BLaER1 treated with 17β-estradiol and CSF1 and Interleukin-3, amounts not matched to agents 10 nM and 100 nM (cell line): Measurements from ENCODE around the gene AKT1.

ENCODE experiments used
- H3K27ac ChIP-seq, 11 experiments: shearing (Covaris generic); formaldehyde crosslinking; 2 replicates each; pipeline ENCODE4 v1.8.1; 2022
- H3K27me3 ChIP-seq, 11 experiments: shearing (Covaris generic); formaldehyde crosslinking; 2 replicates each; pipeline ENCODE4 v1.8.1; 2022
- H3K36me3 ChIP-seq, 11 experiments: shearing (Covaris generic); formaldehyde crosslinking; 2 replicates each; pipeline ENCODE4 v1.8.1; 2022
- H3K4me1 ChIP-seq, 10 experiments: shearing (Covaris generic); formaldehyde crosslinking; 2 replicates each; pipeline ENCODE4 v1.8.1; 2022
- H3K4me2 ChIP-seq, 11 experiments: shearing (Covaris generic); formaldehyde crosslinking; 2 replicates each; pipeline ENCODE4 v1.8.1; 2022
- H3K4me3 ChIP-seq, 10 experiments: shearing (Covaris generic); formaldehyde crosslinking; 2 replicates each; pipeline ENCODE4 v1.8.1; 2022
- H3K9ac ChIP-seq, 11 experiments: shearing (Covaris generic); formaldehyde crosslinking; 2 replicates each; pipeline ENCODE4 v1.8.1; 2022
- H3K9me3 ChIP-seq, 11 experiments: shearing (Covaris generic); formaldehyde crosslinking; replicated peaks in 1 of 11; 2 replicates each; pipeline ENCODE4 v1.8.1; 2022
- H4K20me1 ChIP-seq, 11 experiments: shearing (Covaris generic); formaldehyde crosslinking; 2 replicates each; pipeline ENCODE4 v1.8.1; 2022
- Cebpa-rat ChIP-seq, 11 experiments: shearing (Covaris generic); IDR thresholded peaks; 2 replicates each; pipeline ENCODE4 v1.8.1; 2022

The AKT1 gene

DNA sequence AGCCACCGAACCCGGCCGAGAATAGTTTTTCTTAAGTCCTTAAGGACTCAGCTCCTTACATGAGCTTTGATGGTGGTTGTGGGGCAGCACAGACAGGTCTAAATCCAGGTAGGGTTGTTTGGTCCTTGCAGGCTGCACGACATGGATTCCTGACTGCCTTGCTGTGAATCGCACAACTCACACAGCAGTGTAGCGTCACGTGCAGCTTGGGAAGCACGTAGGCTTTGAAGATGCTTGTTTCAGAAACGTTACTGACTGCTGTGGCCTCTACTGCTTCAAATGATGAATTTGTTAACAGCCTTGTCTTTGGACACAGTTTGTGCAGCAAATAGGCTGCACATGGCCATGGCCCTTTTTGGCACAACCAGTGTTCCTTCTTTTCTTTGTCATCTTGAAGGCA, 35.2 kb upstream of the AKT1 start:
- Histone ChIP-seq H3K27ac (no peak overlapping the region), H3K9ac (no peak overlapping the region), H4K20me1 (peaks cover 0 to 7% (median 4%) of the 10 kb centered on the region in 11 experiments; a peak in 7 of 22 replicates), H3K4me3 (no peak overlapping the region), H3K9me3 (no peaks in the 10 kb centered on the region), H3K36me3 (no peaks in the 10 kb centered on the region), H3K4me1 (peaks cover 10 to 16% (median 14%) of the 10 kb centered on the region in 10 experiments; a peak in 19 of 20 replicates), H3K4me2 (no peak overlapping the region), H3K27me3 (peaks cover 2 to 13% (median 9%) of the 10 kb centered on the region in 11 experiments; a peak in 20 of 22 replicates)
- no peak for TF ChIP-seq Cebpa-rat (IDR thresholded peaks at IDR 0.05)

DNA sequence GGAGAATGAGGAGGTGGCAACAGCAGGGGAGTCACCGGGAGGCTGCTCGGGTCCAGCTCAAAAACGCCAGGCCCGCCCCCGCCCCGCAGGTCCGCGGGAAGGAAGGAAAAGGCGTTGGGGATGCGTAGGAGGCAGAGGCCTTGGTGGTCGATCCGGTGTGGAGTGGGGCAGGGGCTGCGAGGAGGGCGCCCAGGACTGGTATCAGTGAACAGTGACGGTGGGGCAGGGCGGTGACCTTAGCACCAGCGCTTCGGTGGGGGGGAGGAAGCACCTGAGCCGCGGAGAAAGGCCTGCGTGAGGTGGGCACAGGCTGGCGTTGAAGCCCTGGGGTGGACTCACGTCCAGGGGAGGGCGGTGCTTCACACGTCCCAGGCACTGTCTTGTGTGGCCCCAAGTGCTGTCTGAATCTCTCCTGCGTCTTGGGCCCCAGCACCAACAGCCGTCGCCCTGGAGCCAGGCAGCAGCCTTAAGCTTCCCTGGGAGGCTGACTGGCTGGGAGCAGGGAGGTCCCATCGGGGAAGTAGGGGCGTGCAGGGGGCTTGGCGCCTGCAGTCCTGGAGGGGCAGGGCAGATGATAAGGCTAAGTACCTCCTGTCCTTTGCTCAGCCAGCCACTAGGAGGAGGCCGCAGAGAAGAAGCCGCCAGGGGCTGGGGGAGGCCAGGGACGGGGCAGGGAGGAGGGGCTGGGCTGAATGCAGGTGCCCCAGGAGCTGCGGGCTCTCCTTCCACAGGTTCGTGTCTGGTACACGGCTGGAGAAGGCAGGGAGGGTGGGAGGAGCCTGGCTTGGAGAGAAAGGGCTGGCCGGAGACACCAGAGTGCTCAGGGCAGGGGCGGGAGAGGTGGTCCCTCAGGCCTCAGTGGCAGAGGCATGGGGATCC, 31.9 kb upstream of the AKT1 start:
- no peak overlapping the region for H3K27ac ChIP-seq

DNA sequence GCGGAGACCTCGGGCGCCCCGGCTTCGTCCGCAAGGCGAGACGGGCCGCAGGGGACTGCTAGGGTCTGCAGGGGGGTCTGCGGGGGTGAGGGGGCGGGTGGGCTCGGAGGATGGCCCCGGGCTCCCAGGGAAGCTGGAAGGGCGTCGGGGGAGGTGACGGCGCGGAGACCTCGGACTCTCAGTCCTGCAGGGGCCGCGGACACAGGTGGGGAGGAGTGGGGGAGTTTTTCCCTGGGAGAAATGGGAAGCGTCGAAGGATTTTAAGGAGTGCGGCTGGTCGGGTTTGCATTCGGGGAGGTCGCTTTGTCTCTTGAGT, 31.3 kb upstream of the AKT1 start:
- peak overlapping the region in 6 of 11 experiments; percentile 0 to 44 (median 18); a peak in 3 of 22 replicates for H3K9ac ChIP-seq
- H3K4me2 ChIP-seq, result peak overlapping the region; percentile 69 to 99 (median 90)
- peaks cover 10 to 21% (median 18%) of the 10 kb centered on the region in 10 experiments; a peak in 19 of 20 replicates for H3K4me1 ChIP-seq
- peaks cover 5 to 26% (median 19%) of the 10 kb centered on the region in 11 experiments; a peak in 21 of 22 replicates for H3K27me3 ChIP-seq
- TF ChIP-seq Cebpa-rat (IDR thresholded peaks at IDR 0.05), result no peak
- H3K36me3 ChIP-seq, result no peaks in the 10 kb centered on the region; a peak in 2 of 22 replicates
- H3K9me3 ChIP-seq, result peaks cover 0 to 10% (median 0%) of the 10 kb centered on the region in 11 experiments; a peak in 6 of 22 replicates
- H3K4me3 ChIP-seq, result peak overlapping the region in 6 of 10 experiments; percentile 38 to 66 (median 61); a peak in 12 of 20 replicates
- peaks cover 0 to 7% (median 4%) of the 10 kb centered on the region in 11 experiments; a peak in 7 of 22 replicates for H4K20me1 ChIP-seq
- H3K27ac ChIP-seq, result no peak overlapping the region

More for the DNA sequence above, 31.9 kb upstream of the AKT1 start:
- Histone ChIP-seq H3K9ac (peak overlapping the region in 6 of 11 experiments; percentile 0 to 44 (median 18); a peak in 3 of 22 replicates), H3K4me1 (peaks cover 10 to 21% (median 18%) of the 10 kb centered on the region in 10 experiments; a peak in 19 of 20 replicates), H3K27me3 (peaks cover 5 to 26% (median 19%) of the 10 kb centered on the region in 11 experiments; a peak in 21 of 22 replicates), H3K4me2 (peak overlapping the region; percentile 69 to 99 (median 90)), H3K36me3 (no peaks in the 10 kb centered on the region), H3K9me3 (peaks cover 0 to 10% (median 0%) of the 10 kb centered on the region in 11 experiments; a peak in 6 of 22 replicates), H3K4me3 (peak overlapping the region in 6 of 10 experiments; percentile 38 to 66 (median 61); a peak in 12 of 20 replicates), H4K20me1 (peaks cover 0 to 7% (median 4%) of the 10 kb centered on the region in 11 experiments; a peak in 7 of 22 replicates)
- TF ChIP-seq Cebpa-rat (IDR thresholded peaks at IDR 0.05), result no peak

DNA sequence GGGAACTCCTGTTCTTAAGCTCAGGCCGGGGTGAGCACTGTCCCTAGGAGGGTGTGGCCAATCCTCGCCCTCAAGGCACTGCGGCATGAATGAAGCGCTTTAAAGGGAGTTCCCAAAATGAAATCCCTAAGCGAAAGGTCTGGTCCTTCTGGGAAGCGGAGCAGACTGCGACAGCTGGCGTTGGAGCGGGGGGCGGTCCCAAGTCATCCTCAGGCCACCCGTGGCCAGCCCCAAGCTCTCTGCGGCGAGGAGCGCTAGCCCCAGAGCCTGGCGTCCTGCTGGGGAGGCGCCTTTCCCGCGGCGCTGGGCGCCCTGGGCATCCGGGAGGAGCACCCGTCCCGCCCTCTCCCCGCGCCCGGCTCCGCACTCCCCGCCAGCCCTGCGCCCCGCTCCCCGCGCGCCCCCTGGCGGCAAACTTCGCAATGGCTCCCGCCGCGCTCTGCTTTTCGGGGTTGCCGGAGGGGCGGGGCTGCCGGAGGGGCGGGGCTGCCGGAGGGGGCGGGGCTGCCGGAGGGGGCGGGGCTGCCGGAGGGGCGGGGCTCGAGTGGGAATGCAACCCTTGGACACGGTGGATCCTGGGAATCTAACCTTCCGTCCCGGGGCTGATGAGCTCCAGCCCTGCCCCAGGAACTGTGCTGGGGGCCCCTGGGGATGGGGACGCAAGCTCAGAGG, 30.8 kb upstream of the AKT1 start:
- TF ChIP-seq Cebpa-rat (IDR thresholded peaks at IDR 0.05), result no peak
- peaks cover 0 to 10% (median 0%) of the 10 kb centered on the region in 11 experiments; a peak in 6 of 22 replicates for H3K9me3 ChIP-seq
- H3K4me2 ChIP-seq, result peak overlapping the region; percentile 90 to 100 (median 98)
- H3K27me3 ChIP-seq, result peaks cover 5 to 26% (median 19%) of the 10 kb centered on the region in 11 experiments; a peak in 21 of 22 replicates
- peaks cover 0 to 7% (median 4%) of the 10 kb centered on the region in 11 experiments; a peak in 7 of 22 replicates for H4K20me1 ChIP-seq
- H3K36me3 ChIP-seq, result no peaks in the 10 kb centered on the region; a peak in 3 of 22 replicates
- peaks cover 10 to 21% (median 18%) of the 10 kb centered on the region in 10 experiments; a peak in 19 of 20 replicates for H3K4me1 ChIP-seq
- H3K27ac ChIP-seq, result peak overlapping the region in 1 of 11 experiments; percentile 46; a peak in 2 of 22 replicates
- H3K9ac ChIP-seq, result peak overlapping the region; percentile 53 to 78 (median 69); a peak in 19 of 22 replicates
- H3K4me3 ChIP-seq, result peak overlapping the region; percentile 61 to 74 (median 64)

DNA sequence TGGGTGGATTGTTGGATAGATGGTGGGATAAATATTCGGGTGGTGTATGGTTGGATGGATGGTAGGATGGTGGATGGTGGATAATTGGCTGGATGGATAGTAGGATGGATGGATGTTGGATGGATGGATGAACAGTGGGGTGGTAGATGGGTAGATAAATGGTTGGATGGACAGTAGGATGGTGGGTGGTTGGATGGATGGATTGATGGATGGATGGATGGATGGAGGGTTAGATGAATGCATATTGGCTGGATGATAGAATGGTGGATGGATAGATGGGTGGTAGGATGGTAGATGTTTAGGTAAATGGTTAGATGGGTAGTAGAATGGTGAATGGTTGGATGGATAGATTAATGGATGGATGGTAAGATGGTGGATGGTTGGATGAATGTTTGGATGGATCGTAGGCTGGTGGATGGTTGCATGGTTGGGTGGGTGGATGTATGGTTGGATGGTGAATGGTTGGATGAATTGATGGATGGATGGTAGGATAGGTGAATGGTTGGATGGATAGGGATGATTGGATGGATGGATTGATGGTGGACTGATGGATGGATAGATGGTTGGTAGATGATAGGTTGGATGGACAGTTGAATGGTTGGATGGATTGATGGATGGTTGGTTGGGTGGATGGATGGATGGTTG, 28.9 kb upstream of the AKT1 start:
- Histone ChIP-seq H4K20me1 (peaks cover 0 to 7% (median 4%) of the 10 kb centered on the region in 11 experiments; a peak in 7 of 22 replicates), H3K4me3 (no peak overlapping the region), H3K27me3 (peaks cover 5 to 26% (median 19%) of the 10 kb centered on the region in 11 experiments; a peak in 21 of 22 replicates), H3K9me3 (peaks cover 0 to 10% (median 0%) of the 10 kb centered on the region in 11 experiments; a peak in 6 of 22 replicates), H3K27ac (no peak overlapping the region), H3K36me3 (no peaks in the 10 kb centered on the region; a peak in 4 of 22 replicates), H3K4me2 (no peak overlapping the region), H3K4me1 (peaks cover 10 to 21% (median 18%) of the 10 kb centered on the region in 10 experiments; a peak in 19 of 20 replicates), H3K9ac (no peak overlapping the region)
- no peak for TF ChIP-seq Cebpa-rat (IDR thresholded peaks at IDR 0.05)

DNA sequence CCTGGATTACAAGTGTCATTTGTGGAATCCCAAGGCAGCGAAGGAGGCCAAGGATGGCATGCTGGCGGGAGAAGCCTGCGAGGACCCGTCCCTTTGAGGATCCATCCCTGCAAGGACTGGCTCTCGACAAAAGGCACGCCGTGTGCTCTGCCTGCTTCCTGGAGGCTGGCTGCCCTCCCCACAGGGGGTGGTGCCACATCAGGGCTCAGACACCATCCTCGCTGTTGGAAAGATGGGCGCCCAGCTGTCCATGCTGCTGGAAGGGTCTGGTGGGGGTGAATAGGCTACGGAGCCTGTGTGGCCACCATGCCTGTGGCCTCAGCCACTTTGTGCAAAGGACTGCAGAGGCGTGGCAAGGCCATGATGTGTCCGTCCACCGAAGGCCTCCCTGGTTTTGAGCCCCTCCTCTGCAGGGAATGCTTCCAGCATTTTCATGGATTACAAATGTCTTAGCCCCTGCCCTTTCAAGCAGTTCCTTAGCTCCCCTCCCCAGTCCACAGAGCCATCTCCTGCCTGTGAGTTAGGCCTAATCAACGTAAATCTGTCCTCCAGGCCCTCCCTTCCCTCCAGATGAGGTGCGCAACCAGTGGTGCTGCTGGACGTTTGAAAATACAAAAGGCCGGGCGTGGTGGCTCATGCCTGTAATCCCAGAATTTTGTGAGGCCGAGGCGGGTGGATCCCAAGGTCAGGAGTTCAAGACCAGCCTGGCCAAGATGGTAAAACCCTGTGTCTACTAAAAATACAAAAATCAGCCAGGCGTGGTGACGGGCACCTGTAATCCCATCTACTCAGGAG, 27.5 kb upstream of the AKT1 start:
- Histone ChIP-seq H3K9ac (no peak overlapping the region), H3K4me3 (no peak overlapping the region), H3K9me3 (peaks cover 0 to 12% (median 4%) of the 10 kb centered on the region in 11 experiments; a peak in 12 of 22 replicates), H3K4me2 (no peak overlapping the region), H3K4me1 (peaks cover 10 to 20% (median 18%) of the 10 kb centered on the region in 10 experiments; a peak in 19 of 20 replicates), H3K36me3 (peaks cover 0 to 8% (median 6%) of the 10 kb centered on the region in 11 experiments; a peak in 12 of 22 replicates), H4K20me1 (peaks cover 0 to 7% (median 4%) of the 10 kb centered on the region in 11 experiments; a peak in 7 of 22 replicates), H3K27me3 (peaks cover 5 to 26% (median 19%) of the 10 kb centered on the region in 11 experiments; a peak in 21 of 22 replicates), H3K27ac (no peak overlapping the region)
- TF ChIP-seq Cebpa-rat (IDR thresholded peaks at IDR 0.05), result no peak

DNA sequence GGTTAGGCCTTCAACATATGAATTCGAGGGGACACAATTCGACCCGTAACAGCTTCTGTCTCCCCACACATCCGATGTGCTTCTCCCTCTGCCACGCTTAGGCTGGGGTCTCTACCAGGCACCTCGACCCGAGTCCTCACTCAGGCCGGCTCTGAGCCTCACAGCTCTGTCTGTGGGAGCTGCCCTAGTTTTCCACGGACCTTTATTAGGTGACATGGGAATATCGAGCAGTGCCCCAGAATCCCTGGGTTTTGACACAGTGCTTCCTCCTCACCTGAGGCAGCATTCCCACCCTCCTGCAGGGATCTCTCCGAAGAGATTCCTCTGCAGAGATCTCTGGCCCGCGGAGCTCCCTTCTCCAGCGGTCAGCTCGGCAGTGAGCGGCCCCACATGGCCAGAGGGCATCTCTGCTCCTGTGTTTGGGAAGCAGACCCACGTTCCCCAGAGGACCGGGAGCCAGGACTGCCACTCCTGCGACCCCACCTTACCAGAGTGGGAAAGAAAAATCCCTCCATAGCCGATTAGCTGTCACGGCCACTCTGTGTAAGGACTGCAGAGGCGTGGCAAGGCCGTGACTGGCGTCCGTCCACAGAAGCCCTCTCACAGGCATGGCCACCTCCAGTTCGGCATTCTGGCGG, 26.5 kb upstream of the AKT1 start:
- peaks cover 0 to 18% (median 8%) of the 10 kb centered on the region in 11 experiments; a peak in 12 of 22 replicates for H3K9me3 ChIP-seq
- no peak overlapping the region for H3K4me3 ChIP-seq
- peaks cover 6 to 17% (median 15%) of the 10 kb centered on the region in 10 experiments for H3K4me1 ChIP-seq
- TF ChIP-seq Cebpa-rat (IDR thresholded peaks at IDR 0.05), result no peak
- H3K27me3 ChIP-seq, result peaks cover 5 to 21% (median 16%) of the 10 kb centered on the region in 11 experiments; a peak in 21 of 22 replicates
- H3K27ac ChIP-seq, result no peak overlapping the region
- H3K9ac ChIP-seq, result 0 out of 22 replicates have a peak overlapping the region, but pooled peaks of 1 of the 11 experiments have one; percentile 18
- H4K20me1 ChIP-seq, result peaks cover 0 to 2% (median under 1%) of the 10 kb centered on the region in 11 experiments; a peak in 5 of 22 replicates
- peaks cover 0 to 12% (median 9%) of the 10 kb centered on the region in 11 experiments; a peak in 12 of 22 replicates for H3K36me3 ChIP-seq
- H3K4me2 ChIP-seq, result no peak overlapping the region
